ENCODE measurements around the gene GARIN6.

GARIN6 gene

GRCh38 chr12:99649551-99649950 is 2.0 kb downstream of the GARIN6 start:
- no peak for DNase-seq (ENCODE audit: low read depth)
- H3K4me3 ChIP-seq (ENCODE audit: control insufficient read depth, low read depth, low read length), result no peak overlapping the region
- TF ChIP-seq CTCF (IDR thresholded peaks at IDR 0.05; ENCODE audit: control insufficient read depth, insufficient read depth, low read depth, low read length, missing control alignments), result no peak

- TF ChIP-seq CTCF (IDR thresholded peaks at IDR 0.05; ENCODE audit: control insufficient read depth, insufficient read depth, low read depth, low read length, missing control alignments), result peak; percentile 32
- no peak for DNase-seq (ENCODE audit: low read depth)
- no peak overlapping the region for H3K4me3 ChIP-seq (ENCODE audit: control insufficient read depth, low read depth, low read length)
These were observed 11.3 kb downstream of the GARIN6 start for GRCh38 chr12:99658671-99659349.

GRCh38 chr12:99670635-99671034 is 23.1 kb downstream of the GARIN6 start:
- DNase-seq (ENCODE audit: low read depth), result no peak
- TF ChIP-seq CTCF (IDR thresholded peaks at IDR 0.05; ENCODE audit: control insufficient read depth, insufficient read depth, low read depth, low read length, missing control alignments), result no peak
- H3K4me3 ChIP-seq (ENCODE audit: control insufficient read depth, low read depth, low read length), result no peak overlapping the region

- DNase-seq (ENCODE audit: low read depth), result no peak
These were observed 32.7 kb downstream of the GARIN6 start for GRCh38 chr12:99680276-99680675.

GRCh38 chr12:99686142-99686541 is 38.6 kb downstream of the GARIN6 start:
- no peak overlapping the region for H3K4me3 ChIP-seq (ENCODE audit: control insufficient read depth, low read depth, low read length)
- TF ChIP-seq CTCF (IDR thresholded peaks at IDR 0.05; ENCODE audit: control insufficient read depth, insufficient read depth, low read depth, low read length, missing control alignments), result no peak
- DNase-seq (ENCODE audit: low read depth), result no peak

More at GRCh38 chr12:99680276-99680675, 32.7 kb downstream of the GARIN6 start:
- TF ChIP-seq CTCF (IDR thresholded peaks at IDR 0.05; ENCODE audit: control insufficient read depth, insufficient read depth, low read depth, low read length, missing control alignments), result no peak
- H3K4me3 ChIP-seq (ENCODE audit: control insufficient read depth, low read depth, low read length), result no peak overlapping the region

- TF ChIP-seq CTCF (IDR thresholded peaks at IDR 0.05; ENCODE audit: control insufficient read depth, insufficient read depth, low read depth, low read length, missing control alignments), result no peak
- no peak overlapping the region for H3K4me3 ChIP-seq (ENCODE audit: control insufficient read depth, low read depth, low read length)
- no peak for DNase-seq (ENCODE audit: low read depth)
These were observed 47.5 kb downstream of the GARIN6 start for GRCh38 chr12:99695050-99695449.
